SK-N-SH (cell line): ENCODE measurements around the gene PRKCD. TPM values are rescaled to one million over a fixed set of nuclear protein-coding genes. Genes with fewer than 3 reads are reported as not detected.

Experiments used
- CTCF ChIA-PET: fragments of 300-600, 350-600 bp; formaldehyde crosslinking; extraction: SDS; loops from one replicate; lab custom pipeline; 2021; lab: Yijun Ruan, JAX
- POLR2A ChIA-PET: fragments of 350-600 bp; sonication (Branson Sonifier 250); formaldehyde crosslinking; extraction: SDS; loops from one replicate; lab custom pipeline; 2020; ENCODE audit warnings: antibody characterized with exemption, inconsistent platforms; lab: Yijun Ruan, JAX
- DNase-seq: peaks from one replicate; pipeline ENCODE4 v3.0.0; 2012
- H2AFZ ChIP-seq: fragments of 200-600 bp; sonication (generic); 2 replicates; pipeline ENCODE4 v1.8.1; 2016; ENCODE audit warnings: antibody characterized with exemption, mild to moderate bottlenecking, low read depth
- H3F3A ChIP-seq: fragments of 200-600 bp; sonication (generic); replicated peaks from 2 replicates; pipeline ENCODE3; 2016; ENCODE audit warnings: antibody characterized with exemption, mild to moderate bottlenecking; ENCODE audit not compliant: insufficient read depth
- H3K27ac ChIP-seq, 2 experiments: fragments of 200-500 bp in 1 of 2; fragments of 200-600 bp in 1 of 2; sonication (Bioruptor generic) in 1 of 2; sonication (generic), shearing (Covaris generic) in 1 of 2; 2 replicates each; pipeline versions ENCODE4 v1.5.1 to v1.6.1; 2014 to 2016; ENCODE audit warnings: low read depth in 2 of 2, inconsistent platforms in 1 of 2, low read length in 1 of 2, mild to moderate bottlenecking in 1 of 2, mixed read lengths in 1 of 2
- H3K27me3 ChIP-seq: fragments of 200-600 bp; sonication (generic), shearing (Covaris generic); 2 replicates; pipeline ENCODE4 v1.6.1; 2016; ENCODE audit warnings: mixed run types; ENCODE audit not compliant: insufficient read depth
- H3K36me3 ChIP-seq, 2 experiments: fragments of 200-500 bp in 1 of 2; fragments of 200-600 bp in 1 of 2; sonication (Bioruptor generic) in 1 of 2; sonication (generic) in 1 of 2; replicated peaks in 1 of 2; 2 replicates each; pipeline versions ENCODE3 to v1.5.1; 2014 to 2016; ENCODE audit warnings: low read length in 1 of 2, mild to moderate bottlenecking in 1 of 2; ENCODE audit not compliant: insufficient read depth in 2 of 2, control insufficient read depth in 1 of 2
- H3K4me1 ChIP-seq, 2 experiments: fragments of 200-500 bp in 1 of 2; fragments of 200-600 bp in 1 of 2; sonication (Bioruptor generic) in 1 of 2; sonication (generic), shearing (Covaris generic) in 1 of 2; 2 replicates each; pipeline versions ENCODE4 v1.5.1 to v1.6.1; 2014 to 2016; ENCODE audit warnings: low read depth in 1 of 2, low read length in 1 of 2, mixed run types in 1 of 2; ENCODE audit not compliant: insufficient read depth in 2 of 2, control insufficient read depth in 1 of 2
- H3K4me2 ChIP-seq: fragments of 200-600 bp; sonication (generic), shearing (Covaris generic); 2 replicates; pipeline ENCODE4 v1.6.1; 2017; ENCODE audit warnings: mixed run types
- H3K4me3 ChIP-seq, 2 experiments: fragments of 200-500 bp in 1 of 2; fragments of 200-600 bp in 1 of 2; sonication (Bioruptor generic) in 1 of 2; sonication (generic), shearing (Covaris generic) in 1 of 2; 2 replicates each; pipeline versions ENCODE4 v1.5.1 to v1.8.1; 2014 to 2016; ENCODE audit warnings: low read depth in 2 of 2, inconsistent platforms in 1 of 2, low read length in 1 of 2, mild to moderate bottlenecking in 1 of 2, mixed read lengths in 1 of 2, moderate library complexity in 1 of 2
- H3K79me2 ChIP-seq: fragments of 200-600 bp; sonication (generic); 2 replicates; pipeline ENCODE4 v1.8.1; 2017; ENCODE audit warnings: mild to moderate bottlenecking; ENCODE audit not compliant: insufficient read depth
- H3K9ac ChIP-seq: fragments of 200-600 bp; sonication (generic); 2 replicates; pipeline ENCODE4 v1.6.1; 2017; ENCODE audit warnings: mixed run types
- H3K9me2 ChIP-seq: fragments of 200-600 bp; sonication (generic); 2 replicates; pipeline ENCODE4 v1.6.1; 2017; ENCODE audit warnings: mixed run types
- H3K9me3 ChIP-seq: fragments of 200-600 bp; sonication (generic); 2 replicates; pipeline ENCODE4 v1.6.1; 2017; ENCODE audit warnings: mixed run types, mild to moderate bottlenecking, moderate library complexity
- H4K20me1 ChIP-seq: fragments of 200-600 bp; sonication (generic); 2 replicates; pipeline ENCODE4 v1.6.1; 2017; ENCODE audit warnings: mild to moderate bottlenecking, mixed run types; ENCODE audit not compliant: insufficient read depth
- CHD2 ChIP-seq: fragments of 150-350 bp; IDR thresholded peaks from 2 replicates; pipeline ENCODE4 v1.6.1; 2018; ENCODE audit warnings: low read length; ENCODE audit not compliant: partially characterized antibody
- EP300 ChIP-seq, 2 experiments: IDR thresholded peaks; 2 replicates each; pipeline versions ENCODE4 v1.4.0 to v1.6.1; 2012; ENCODE audit warnings: borderline replicate concordance in 1 of 2, low read depth in 1 of 2, low read length in 1 of 2
- MEF2A ChIP-seq: IDR thresholded peaks from 2 replicates; pipeline ENCODE4 v1.4.0; 2012; ENCODE audit warnings: low read depth, borderline replicate concordance
- MXI1 ChIP-seq: IDR thresholded peaks from 2 replicates; pipeline ENCODE4 v1.6.1; 2012; ENCODE audit warnings: mild to moderate bottlenecking, low read depth, low read length, improper control_type of control experiment
- RFX5 ChIP-seq: IDR thresholded peaks from 2 replicates; pipeline ENCODE4 v1.6.1; 2012; ENCODE audit warnings: mild to moderate bottlenecking, improper control_type of control experiment, low read length
- RXRA ChIP-seq: IDR thresholded peaks from 2 replicates; pipeline ENCODE4 v1.4.0; 2012; ENCODE audit warnings: low read depth, mild to moderate bottlenecking, borderline replicate concordance
- TCF12 ChIP-seq: IDR thresholded peaks from 2 replicates; pipeline ENCODE4 v1.4.0; 2012
- WGBS: methylation state at CpG from one replicate; pipeline ENCODE4 v1.1.6; 2017; ENCODE audit warnings: low lambda C conversion rate; 5-methylcytosine and 5-hydroxymethylcytosine counted together
- polyA plus RNA-seq, 3 experiments: library from polyadenylated mRNA; depleted of rRNA; stranded (reverse); fragments of >200 nt; gene quantifications; 2 replicates each; pipeline ENCODE4 v1.2.3, GENCODE V29; 2012
- TF ChIP-seq, protein P1 (sequence below): IDR thresholded peaks from 2 replicates; pipeline ENCODE4 v1.4.0; 2012; ENCODE audit warnings: low read depth, borderline replicate concordance
- TF ChIP-seq, protein P2 (sequence below): IDR thresholded peaks from 2 replicates; pipeline ENCODE4 v1.6.1; 2012; ENCODE audit warnings: mild to moderate bottlenecking, low read depth, low read length, moderate library complexity
- TF ChIP-seq, protein P3 (sequence below): IDR thresholded peaks from 2 replicates; pipeline ENCODE4 v1.4.0; 2012; ENCODE audit warnings: low read depth
- TF ChIP-seq, protein P4 (sequence below): fragments of 200-600 bp; sonication (generic); IDR thresholded peaks from 2 replicates; pipeline ENCODE4 v1.6.1; 2017; ENCODE audit warnings: antibody characterized with exemption, mild to moderate bottlenecking, moderate library complexity
- TF ChIP-seq, protein P5 (sequence below): IDR thresholded peaks from 2 replicates; pipeline ENCODE4 v1.4.0; 2012; ENCODE audit warnings: low read depth, borderline replicate concordance

PRKCD gene
- polyA plus RNA-seq, 1 of the 3 experiments (the other 2 are of a cell fraction) = 29.0 TPM

DNA sequence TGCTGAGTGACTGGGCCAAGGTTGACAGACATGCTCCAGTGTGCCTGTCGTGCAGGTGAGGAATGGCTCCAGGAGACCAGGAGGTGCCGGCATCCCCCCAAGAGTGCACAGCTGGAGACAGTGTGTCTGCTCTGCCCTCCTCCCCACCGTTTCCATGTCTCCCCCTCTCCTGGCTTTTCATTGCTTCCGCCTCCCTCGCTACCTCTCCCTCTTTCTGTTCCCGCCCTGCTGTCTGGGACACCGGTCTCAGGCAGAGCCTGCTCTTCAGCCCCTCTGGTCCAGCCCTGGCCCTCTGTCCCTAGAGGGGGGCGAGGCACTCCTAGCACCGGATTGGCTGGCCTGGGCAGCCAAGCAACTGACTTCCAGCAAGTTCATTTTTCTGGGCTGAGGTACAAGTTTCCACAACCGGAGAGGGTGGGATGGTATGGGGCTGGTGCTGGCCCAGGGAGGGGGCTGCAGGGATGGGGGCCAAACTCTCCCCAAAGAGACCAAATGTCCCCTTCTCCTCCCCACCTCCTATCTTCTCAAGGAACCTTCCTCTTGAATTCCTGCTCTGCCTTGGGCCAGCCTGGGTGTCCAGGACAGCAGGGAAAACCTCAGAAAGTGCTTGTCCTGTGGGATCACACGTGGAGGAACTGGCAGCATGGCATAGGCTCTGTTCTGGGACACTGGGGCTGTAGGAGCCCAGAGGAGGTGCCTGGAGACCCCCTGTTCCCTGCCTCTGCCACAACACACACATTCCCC, 32.6 kb downstream of the PRKCD start:
- Histone ChIP-seq H3K9me2 (no peaks in the 10 kb centered on the region), H3F3A (no peaks in the 10 kb centered on the region), H3K9me3 (no peaks in the 10 kb centered on the region), H3K4me2 (no peak overlapping the region), H3K4me3 (no peak overlapping the region), H3K4me1 (peaks cover 0 to 9% of the 10 kb centered on the region in 2 experiments; a peak in 1 of 4 replicates), H3K36me3 (no peaks in the 10 kb centered on the region), H3K9ac (no peak overlapping the region), H2AFZ (no peak overlapping the region), H4K20me1 (no peaks in the 10 kb centered on the region), H3K27ac (no peak overlapping the region), H3K27me3 (no peaks in the 10 kb centered on the region), H3K79me2 (no peaks in the 10 kb centered on the region)
- POLR2A ChIA-PET = interaction anchor here (0.7 kb wide), 1 partner anchor 81 kb away, joined by 6 read pairs; no protein-coding TSS in a partner anchor
- WGBS = 86% methylated on average over 10 of the region's 11 CpGs
- TF ChIP-seq CHD2 = no peak
- no peak for TF ChIP-seq MEF2A
- no peak for TF ChIP-seq RFX5
- TF ChIP-seq, protein P1, sequence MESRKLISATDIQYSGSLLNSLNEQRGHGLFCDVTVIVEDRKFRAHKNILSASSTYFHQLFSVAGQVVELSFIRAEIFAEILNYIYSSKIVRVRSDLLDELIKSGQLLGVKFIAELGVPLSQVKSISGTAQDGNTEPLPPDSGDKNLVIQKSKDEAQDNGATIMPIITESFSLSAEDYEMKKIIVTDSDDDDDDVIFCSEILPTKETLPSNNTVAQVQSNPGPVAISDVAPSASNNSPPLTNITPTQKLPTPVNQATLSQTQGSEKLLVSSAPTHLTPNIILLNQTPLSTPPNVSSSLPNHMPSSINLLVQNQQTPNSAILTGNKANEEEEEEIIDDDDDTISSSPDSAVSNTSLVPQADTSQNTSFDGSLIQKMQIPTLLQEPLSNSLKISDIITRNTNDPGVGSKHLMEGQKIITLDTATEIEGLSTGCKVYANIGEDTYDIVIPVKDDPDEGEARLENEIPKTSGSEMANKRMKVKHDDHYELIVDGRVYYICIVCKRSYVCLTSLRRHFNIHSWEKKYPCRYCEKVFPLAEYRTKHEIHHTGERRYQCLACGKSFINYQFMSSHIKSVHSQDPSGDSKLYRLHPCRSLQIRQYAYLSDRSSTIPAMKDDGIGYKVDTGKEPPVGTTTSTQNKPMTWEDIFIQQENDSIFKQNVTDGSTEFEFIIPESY = no peak
- TF ChIP-seq, protein P2, sequence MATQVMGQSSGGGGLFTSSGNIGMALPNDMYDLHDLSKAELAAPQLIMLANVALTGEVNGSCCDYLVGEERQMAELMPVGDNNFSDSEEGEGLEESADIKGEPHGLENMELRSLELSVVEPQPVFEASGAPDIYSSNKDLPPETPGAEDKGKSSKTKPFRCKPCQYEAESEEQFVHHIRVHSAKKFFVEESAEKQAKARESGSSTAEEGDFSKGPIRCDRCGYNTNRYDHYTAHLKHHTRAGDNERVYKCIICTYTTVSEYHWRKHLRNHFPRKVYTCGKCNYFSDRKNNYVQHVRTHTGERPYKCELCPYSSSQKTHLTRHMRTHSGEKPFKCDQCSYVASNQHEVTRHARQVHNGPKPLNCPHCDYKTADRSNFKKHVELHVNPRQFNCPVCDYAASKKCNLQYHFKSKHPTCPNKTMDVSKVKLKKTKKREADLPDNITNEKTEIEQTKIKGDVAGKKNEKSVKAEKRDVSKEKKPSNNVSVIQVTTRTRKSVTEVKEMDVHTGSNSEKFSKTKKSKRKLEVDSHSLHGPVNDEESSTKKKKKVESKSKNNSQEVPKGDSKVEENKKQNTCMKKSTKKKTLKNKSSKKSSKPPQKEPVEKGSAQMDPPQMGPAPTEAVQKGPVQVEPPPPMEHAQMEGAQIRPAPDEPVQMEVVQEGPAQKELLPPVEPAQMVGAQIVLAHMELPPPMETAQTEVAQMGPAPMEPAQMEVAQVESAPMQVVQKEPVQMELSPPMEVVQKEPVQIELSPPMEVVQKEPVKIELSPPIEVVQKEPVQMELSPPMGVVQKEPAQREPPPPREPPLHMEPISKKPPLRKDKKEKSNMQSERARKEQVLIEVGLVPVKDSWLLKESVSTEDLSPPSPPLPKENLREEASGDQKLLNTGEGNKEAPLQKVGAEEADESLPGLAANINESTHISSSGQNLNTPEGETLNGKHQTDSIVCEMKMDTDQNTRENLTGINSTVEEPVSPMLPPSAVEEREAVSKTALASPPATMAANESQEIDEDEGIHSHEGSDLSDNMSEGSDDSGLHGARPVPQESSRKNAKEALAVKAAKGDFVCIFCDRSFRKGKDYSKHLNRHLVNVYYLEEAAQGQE = no peak
- no peak for TF ChIP-seq TCF12
- TF ChIP-seq, protein P3, sequence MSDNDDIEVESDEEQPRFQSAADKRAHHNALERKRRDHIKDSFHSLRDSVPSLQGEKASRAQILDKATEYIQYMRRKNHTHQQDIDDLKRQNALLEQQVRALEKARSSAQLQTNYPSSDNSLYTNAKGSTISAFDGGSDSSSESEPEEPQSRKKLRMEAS = no peak
- TF ChIP-seq, protein P4, sequence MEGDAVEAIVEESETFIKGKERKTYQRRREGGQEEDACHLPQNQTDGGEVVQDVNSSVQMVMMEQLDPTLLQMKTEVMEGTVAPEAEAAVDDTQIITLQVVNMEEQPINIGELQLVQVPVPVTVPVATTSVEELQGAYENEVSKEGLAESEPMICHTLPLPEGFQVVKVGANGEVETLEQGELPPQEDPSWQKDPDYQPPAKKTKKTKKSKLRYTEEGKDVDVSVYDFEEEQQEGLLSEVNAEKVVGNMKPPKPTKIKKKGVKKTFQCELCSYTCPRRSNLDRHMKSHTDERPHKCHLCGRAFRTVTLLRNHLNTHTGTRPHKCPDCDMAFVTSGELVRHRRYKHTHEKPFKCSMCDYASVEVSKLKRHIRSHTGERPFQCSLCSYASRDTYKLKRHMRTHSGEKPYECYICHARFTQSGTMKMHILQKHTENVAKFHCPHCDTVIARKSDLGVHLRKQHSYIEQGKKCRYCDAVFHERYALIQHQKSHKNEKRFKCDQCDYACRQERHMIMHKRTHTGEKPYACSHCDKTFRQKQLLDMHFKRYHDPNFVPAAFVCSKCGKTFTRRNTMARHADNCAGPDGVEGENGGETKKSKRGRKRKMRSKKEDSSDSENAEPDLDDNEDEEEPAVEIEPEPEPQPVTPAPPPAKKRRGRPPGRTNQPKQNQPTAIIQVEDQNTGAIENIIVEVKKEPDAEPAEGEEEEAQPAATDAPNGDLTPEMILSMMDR = no peak
- no peak for TF ChIP-seq EP300 (IDR thresholded peaks at IDR 0.05; ENCODE audit: borderline replicate concordance in 1 of 2, low read depth in 1 of 2, low read length in 1 of 2)
- TF ChIP-seq MXI1 = no peak
- TF ChIP-seq RXRA = no peak
- TF ChIP-seq, protein P5, sequence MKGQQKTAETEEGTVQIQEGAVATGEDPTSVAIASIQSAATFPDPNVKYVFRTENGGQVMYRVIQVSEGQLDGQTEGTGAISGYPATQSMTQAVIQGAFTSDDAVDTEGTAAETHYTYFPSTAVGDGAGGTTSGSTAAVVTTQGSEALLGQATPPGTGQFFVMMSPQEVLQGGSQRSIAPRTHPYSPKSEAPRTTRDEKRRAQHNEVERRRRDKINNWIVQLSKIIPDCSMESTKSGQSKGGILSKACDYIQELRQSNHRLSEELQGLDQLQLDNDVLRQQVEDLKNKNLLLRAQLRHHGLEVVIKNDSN = no peak
- CTCF ChIA-PET = interaction anchor here (1.0 to 5.2 kb wide), 5 partner anchors 26 to 79 kb away, joined by 3 to 25 read pairs (median 3); no protein-coding TSS in a partner anchor
- peak; percentile 28 for DNase-seq
